Measurements from ENCODE around the gene MYH3. TPM values are rescaled to one million over a fixed set of nuclear protein-coding genes. Genes with fewer than 3 reads are reported as not detected.

MYH3 gene
- polyA plus RNA-seq, 2 of the 4 experiments (the other 2 are of a cell fraction): 1.6 to 2.1 TPM

GRCh38 chr17:10624969-10625368 lies 32.1 kb downstream of the MYH3 start:
- Histone ChIP-seq H3K27ac (no peak overlapping the region), H3K4me3 (no peak overlapping the region), H3K4me1 (0 out of 3 replicates have a peak, but pooled peaks cover 8% of the 10 kb centered on the region), H3K9me3 (no peaks in the 10 kb centered on the region), H3K4me2 (no peak overlapping the region)
- no peak for FAIRE-seq
- 72% methylated on average over 11 of the region's 11 CpGs for WGBS (ENCODE audit: missing lambda C conversion rate)
- TF ChIP-seq HEYL (CRISPR knock-in tag; IDR thresholded peaks at IDR 0.05): no peak
- no peak for TF ChIP-seq POLR2AphosphoS2 (conservative IDR thresholded peaks at IDR 0.05; ENCODE audit: low read length)
- no peak for TF ChIP-seq ZNF302 (CRISPR knock-in tag; IDR thresholded peaks at IDR 0.05)
- no peak for TF ChIP-seq NPAS2 (CRISPR knock-in tag; IDR thresholded peaks at IDR 0.05; ENCODE audit: borderline replicate concordance)
- no peak for TF ChIP-seq JUN (IDR thresholded peaks at IDR 0.05)
- TF ChIP-seq TP53 (CRISPR knock-in tag; IDR thresholded peaks at IDR 0.05): no peak
- no peak for TF ChIP-seq HES2 (IDR thresholded peaks at IDR 0.05)
- TF ChIP-seq HOXB13 (CRISPR knock-in tag; IDR thresholded peaks at IDR 0.05; ENCODE audit: low read depth): no peak
- no peak for TF ChIP-seq CTCF (IDR thresholded peaks at IDR 0.05)
- no peak for TF ChIP-seq ATOH8 (CRISPR knock-in tag; IDR thresholded peaks at IDR 0.05; ENCODE audit: low read depth)
- TF ChIP-seq PHF8 (IDR thresholded peaks at IDR 0.05; ENCODE audit: borderline replicate concordance, low read depth): no peak
- no peak for TF ChIP-seq RCOR1 (IDR thresholded peaks at IDR 0.05; ENCODE audit: low read depth, low read length)
- no peak for TF ChIP-seq NR3C1 (IDR thresholded peaks at IDR 0.05)
- no peak for TF ChIP-seq BCL3 (IDR thresholded peaks at IDR 0.05)
- TF ChIP-seq RFX5 (IDR thresholded peaks at IDR 0.05): no peak
- no peak for TF ChIP-seq CHD4 (IDR thresholded peaks at IDR 0.05; ENCODE audit: borderline replicate concordance)
- no peak for TF ChIP-seq MAX (IDR thresholded peaks at IDR 0.05)
- no peak for TF ChIP-seq JUNB (IDR thresholded peaks at IDR 0.05)
- DNase-seq (ENCODE audit: low read depth in 1 of 2, low spot score in 1 of 2): no peak
- CTCF ChIA-PET: interaction anchor here (1.5 to 18.5 kb wide), 3 partner anchors 10 to 297 kb away, joined by 6 to 315 read pairs (median 194); no protein-coding TSS in a partner anchor
- ATAC-seq: no peak
- POLR2A ChIA-PET: no interaction called here

- ChIA-PET POLR2A (no interaction called here), CTCF (interaction anchor here (0.8 to 18.5 kb wide), 8 partner anchors 8 to 665 kb away, joined by 3 to 315 read pairs (median 5); no protein-coding TSS in a partner anchor)
- Histone ChIP-seq H3K9me3 (no peaks in the 10 kb centered on the region), H3K27ac (no peak overlapping the region), H3K4me1 (0 out of 3 replicates have a peak, but pooled peaks cover 8% of the 10 kb centered on the region), H3K4me3 (no peak overlapping the region), H3K4me2 (no peak overlapping the region)
- DNase-seq (ENCODE audit: low read depth in 1 of 2, low spot score in 1 of 2) (no peak), FAIRE-seq (no peak), ATAC-seq (no peak)
- TF ChIP-seq ELK1 (IDR thresholded peaks at IDR 0.05; ENCODE audit: low read depth, low read length): no peak
- TF ChIP-seq BCL3 (IDR thresholded peaks at IDR 0.05): no peak
- no peak for TF ChIP-seq POLR2AphosphoS2 (conservative IDR thresholded peaks at IDR 0.05; ENCODE audit: low read length)
- TF ChIP-seq SMC3 (IDR thresholded peaks at IDR 0.05): no peak
- TF ChIP-seq ZFP36 (IDR thresholded peaks at IDR 0.05; ENCODE audit: borderline replicate concordance, partially characterized antibody): no peak
- TF ChIP-seq BHLHE40 (IDR thresholded peaks at IDR 0.05; ENCODE audit: low read depth, low read length): no peak
- TF ChIP-seq HES2 (IDR thresholded peaks at IDR 0.05): no peak
- 74% methylated on average over 10 of the region's 10 CpGs for WGBS (ENCODE audit: missing lambda C conversion rate)
Measured at GRCh38 chr17:10623737-10624338, 33.3 kb downstream of the MYH3 start.
